HFFc6 (cell line): ENCODE measurements around the gene RHBDD3. TPM values are rescaled to one million over a fixed set of nuclear protein-coding genes. Genes with fewer than 3 reads are reported as not detected.
"Not testable (repeated sequence)": the region's sequence is repeated elsewhere in the genome, so short reads cannot be mapped to it uniquely, and the experiment has no call there.

Experiments
- DNase-seq: peaks from one replicate; pipeline ENCODE4 v3.0.0-alpha.2; 2018
- H3K27ac Mint-ChIP-seq: 2 replicates; pipeline ENCODE4 v1.8.0; 2020; ENCODE audit warnings: mild to moderate bottlenecking, mixed read lengths
- H3K27me3 Mint-ChIP-seq: 2 replicates; pipeline ENCODE4 v1.8.0; 2021; ENCODE audit warnings: mild to moderate bottlenecking, moderate library complexity, mixed read lengths; ENCODE audit not compliant: insufficient read depth
- H3K36me3 Mint-ChIP-seq: 2 replicates; pipeline ENCODE4 v1.8.0; 2021; ENCODE audit warnings: low read depth, mixed read lengths
- H3K4me1 Mint-ChIP-seq: 2 replicates; pipeline ENCODE4 v1.8.0; 2020; ENCODE audit warnings: low read depth, mixed read lengths
- H3K4me3 Mint-ChIP-seq: 2 replicates; pipeline ENCODE4 v1.8.0; 2020; ENCODE audit warnings: mild to moderate bottlenecking, moderate library complexity, mixed read lengths
- H3K9me3 Mint-ChIP-seq: 2 replicates; pipeline ENCODE4 v1.8.0; 2020; ENCODE audit warnings: mild to moderate bottlenecking, mixed read lengths
- CTCF ChIP-seq: fragments of 200-600 bp; sonication (generic); IDR thresholded peaks from 2 replicates; pipeline ENCODE4 v1.5.0; 2021; ENCODE audit warnings: antibody characterized with exemption, mild to moderate bottlenecking
- total RNA-seq, 6 experiments: library from RNA; stranded (reverse); fragmentation: NEBNext Ultra II Directional; extraction: Animal tissue kit (Norgen Biotek cat#: 25700); gene quantifications; 2 replicates in 1 of 6; 3 replicates in 5 of 6; pipeline ENCODE4 v1.2.3, GENCODE V29; 2021

Gene RHBDD3
- total RNA-seq, 6 experiments from 2014 or later = 19.4 to 24.0 (median 21.0) TPM

- Mint-ChIP-seq H3K4me3 (no peak overlapping the region), H3K36me3 (no peaks in the 10 kb centered on the region), H3K4me1 (no peaks in the 10 kb centered on the region), H3K27ac (no peak overlapping the region), H3K27me3 (peaks cover 43% of the 10 kb centered on the region), H3K9me3 (no peaks in the 10 kb centered on the region)
- no peak for DNase-seq
- TF ChIP-seq CTCF = no peak
These were observed 47.7 kb downstream of the RHBDD3 start for GRCh38 chr22:29219881-29220670.

- H3K4me1 Mint-ChIP-seq, H3K4me3 Mint-ChIP-seq, H3K27ac Mint-ChIP-seq, DNase-seq, H3K36me3 Mint-ChIP-seq, H3K9me3 Mint-ChIP-seq: not testable (repeated sequence)
- H3K27me3 Mint-ChIP-seq = peaks cover 45% of the 10 kb centered on the region
These were observed 48.4 kb downstream of the RHBDD3 start for GRCh38 chr22:29219409-29219782.

- Mint-ChIP-seq H3K4me1 (no peaks in the 10 kb centered on the region), H3K9me3 (no peaks in the 10 kb centered on the region), H3K4me3 (no peak overlapping the region), H3K36me3 (no peaks in the 10 kb centered on the region), H3K27me3 (peaks cover 44% of the 10 kb centered on the region), H3K27ac (no peak overlapping the region)
- no peak for TF ChIP-seq CTCF
- DNase-seq = no peak
These were observed 48.9 kb downstream of the RHBDD3 start for GRCh38 chr22:29218758-29219408.

GRCh38 chr22:29217827-29218757, 49.7 kb downstream of the RHBDD3 start:
- Mint-ChIP-seq H3K27ac (no peak overlapping the region), H3K4me1 (no peaks in the 10 kb centered on the region), H3K4me3 (no peak overlapping the region), H3K36me3 (no peaks in the 10 kb centered on the region), H3K27me3 (peaks cover 40% of the 10 kb centered on the region), H3K9me3 (no peaks in the 10 kb centered on the region)
- no peak for TF ChIP-seq CTCF
- no peak for DNase-seq

- no peak for DNase-seq
- H3K27ac Mint-ChIP-seq = no peak overlapping the region
- H3K9me3 Mint-ChIP-seq = no peaks in the 10 kb centered on the region
- no peaks in the 10 kb centered on the region for H3K4me1 Mint-ChIP-seq
- TF ChIP-seq CTCF = no peak
- H3K36me3 Mint-ChIP-seq = no peaks in the 10 kb centered on the region
- no peak overlapping the region for H3K4me3 Mint-ChIP-seq
- peaks cover 47% of the 10 kb centered on the region for H3K27me3 Mint-ChIP-seq
These were observed 50.7 kb downstream of the RHBDD3 start for GRCh38 chr22:29216873-29217666.
